SK-N-MC (cell line): ENCODE measurements around the gene GSTM4.

Source experiments
- EZH2 ChIP-seq: fragments of 200-600 bp; sonication (generic); IDR thresholded peaks from one replicate; pipeline ENCODE4 v1.6.1; 2017; ENCODE audit warnings: antibody characterized with exemption
- POLR2AphosphoS5 ChIP-seq: IDR thresholded peaks from 2 replicates; pipeline ENCODE4 v1.6.1; 2012; ENCODE audit warnings: mild to moderate bottlenecking, low read depth, low read length, borderline replicate concordance

DNA sequence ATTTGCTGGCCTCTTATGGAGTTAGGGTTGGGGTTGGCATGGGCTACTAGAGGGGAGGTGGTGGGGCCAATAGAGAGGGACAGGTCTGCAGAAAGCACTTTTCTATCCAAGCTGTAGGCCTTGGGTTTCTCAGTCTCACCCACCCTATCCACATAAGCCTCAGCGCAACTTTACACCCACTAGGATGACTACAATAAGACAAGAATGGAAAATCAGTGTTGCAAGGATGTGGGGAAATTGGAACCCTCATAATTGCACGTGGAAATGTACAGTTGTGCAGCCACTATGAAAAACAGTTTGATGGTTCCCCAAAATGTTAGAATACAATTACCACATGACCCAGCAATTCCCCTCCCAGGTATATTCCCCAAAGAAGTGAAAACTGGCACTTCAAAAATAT, 14.0 kb upstream of the GSTM4 start:
- TF ChIP-seq EZH2 (no peak), POLR2AphosphoS5 (no peak)
